Prostate gland (tissue), 2 donors: ENCODE results near the gene BARX2. TPM values are rescaled to one million over a fixed set of nuclear protein-coding genes. Genes with fewer than 3 reads are reported as not detected.

Experiments
- DNase-seq: peaks from one replicate; pipeline ENCODE4 v3.0.0-alpha.2; 2019; ENCODE audit warnings: low spot score
- H3K27ac ChIP-seq, 2 donors: fragments of 200-600 bp; sonication (generic); 2 replicates each; pipeline ENCODE4 v1.5.1; 2017 to 2019
- H3K27me3 ChIP-seq: fragments of 200-600 bp; sonication (generic); replicated peaks from 2 replicates; pipeline ENCODE4 v1.5.1; 2019; ENCODE audit not compliant: insufficient read depth
- H3K36me3 ChIP-seq, 2 donors: fragments of 200-600 bp; sonication (generic); 1 replicate in 1 of 2; 2 replicates in 1 of 2; pipeline versions ENCODE4 v1.5.1 to v1.8.1; 2017 to 2019
- H3K4me1 ChIP-seq: fragments of 200-600 bp; sonication (generic); replicated peaks from 2 replicates; pipeline ENCODE4 v1.5.1; 2019
- H3K4me3 ChIP-seq, 2 donors: fragments of 200-600 bp; sonication (generic); 2 replicates each; pipeline ENCODE4 v1.5.1; 2017 to 2019
- H3K9me3 ChIP-seq: fragments of 200-600 bp; sonication (generic); 2 replicates; pipeline ENCODE4 v1.5.1; 2017
- CTCF ChIP-seq, 4 experiments: fragments of 200-600 bp in 2 of 4; fragments of 450-650 bp in 2 of 4; sonication (generic) in 2 of 4; IDR thresholded peaks; 1 replicate in 3 of 4; 2 replicates in 1 of 4; pipeline ENCODE4 v1.5.1; 2016 to 2019; ENCODE audit warnings: antibody characterized with exemption in 4 of 4, mild to moderate bottlenecking in 2 of 4, moderate library complexity in 2 of 4
- POLR2A ChIP-seq: fragments of 450-650 bp; IDR thresholded peaks from one replicate; pipeline ENCODE4 v1.6.1; 2016; ENCODE audit warnings: antibody characterized with exemption, mild to moderate bottlenecking
- POLR2AphosphoS5 ChIP-seq: sonication (generic); formaldehyde crosslinking; IDR thresholded peaks from one replicate; pipeline ENCODE4 v1.6.1; 2017; ENCODE audit warnings: antibody characterized with exemption
- WGBS: methylation state at CpG from one replicate; pipeline ENCODE4 v1.1.5; 2018; 5-methylcytosine and 5-hydroxymethylcytosine counted together
- intact Hi-C: fragments of 100-400 bp; cut with DNase I; formaldehyde crosslinking; loops from one replicate; pipeline ENCODE4 v1.14.2; 2022
- total RNA-seq, 2 donors: library from RNA; depleted of rRNA; stranded (reverse); fragments of >200 nt; gene quantifications; one replicate each; pipeline ENCODE4 v1.1.0, GENCODE V29; 2016

Gene BARX2
- total RNA-seq, 2 donors from 2014 or later = 3.4 to 5.7 TPM

DNA sequence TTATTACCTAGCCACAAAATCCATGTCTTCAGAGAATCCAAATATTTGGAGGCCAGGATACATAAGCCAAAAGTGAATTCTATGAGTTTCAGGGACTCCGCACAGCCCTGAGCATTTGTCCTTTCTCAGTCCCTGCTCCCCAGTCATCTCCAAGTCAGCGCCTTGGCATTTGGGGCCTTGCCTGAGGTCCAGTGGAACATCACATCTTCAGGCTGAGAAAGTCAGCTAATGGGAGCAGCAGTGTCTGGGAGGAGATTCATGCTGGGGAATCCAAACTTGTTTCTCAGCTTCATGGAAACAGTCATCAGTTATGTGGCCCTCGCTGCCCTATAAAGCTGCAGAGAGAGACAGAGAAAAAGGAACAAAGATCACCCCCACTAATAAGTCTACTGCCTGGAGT lies 70.9 kb downstream of the BARX2 start:
- 90% methylated on average over 3 of the region's 3 CpGs for WGBS
- H3K9me3 ChIP-seq = no peaks in the 10 kb centered on the region

DNA sequence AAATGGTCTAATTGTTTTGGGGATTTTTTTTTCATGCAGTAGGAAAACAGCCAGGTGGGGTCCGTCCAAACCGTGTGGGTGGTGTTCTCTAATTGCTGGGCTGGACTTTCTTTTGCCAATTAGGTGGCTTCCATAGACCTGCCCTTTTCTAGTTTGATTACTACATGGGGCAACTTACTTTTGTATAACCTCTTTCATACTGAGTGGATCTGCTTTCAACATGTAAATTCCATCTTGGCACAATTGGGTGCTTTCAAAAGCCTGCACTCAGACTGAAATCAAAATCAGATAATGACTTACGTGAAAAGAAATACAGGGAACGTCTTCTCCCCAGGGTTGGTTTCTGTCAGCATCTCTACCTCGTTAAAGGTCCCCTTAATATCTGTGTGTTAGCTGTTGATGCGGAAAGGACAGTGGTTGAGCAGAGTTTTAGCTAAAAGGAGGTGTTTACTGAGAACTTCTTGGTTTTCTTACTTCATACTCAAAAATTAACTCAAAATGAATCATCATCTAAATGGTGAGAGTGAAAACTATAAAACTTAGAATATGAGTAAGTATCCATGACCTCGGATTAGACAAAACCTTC lies 72.1 kb downstream of the BARX2 start:
- TF ChIP-seq POLR2AphosphoS5 = no peak
- no peak for TF ChIP-seq POLR2A
- TF ChIP-seq CTCF (IDR thresholded peaks at IDR 0.05) = no peak
- Histone ChIP-seq H3K27ac (no peak overlapping the region), H3K27me3 (no peaks in the 10 kb centered on the region), H3K4me1 (no peaks in the 10 kb centered on the region), H3K4me3 (no peak overlapping the region), H3K9me3 (no peaks in the 10 kb centered on the region), H3K36me3 (no peaks in the 10 kb centered on the region)
- 56% methylated on average over 7 of the region's 7 CpGs for WGBS
- no peak for DNase-seq
- intact Hi-C loops = no loop called here

More for the DNA sequence above, 70.9 kb downstream of the BARX2 start:
- Histone ChIP-seq H3K4me1 (no peaks in the 10 kb centered on the region), H3K36me3 (no peaks in the 10 kb centered on the region), H3K4me3 (no peak overlapping the region), H3K27me3 (no peaks in the 10 kb centered on the region), H3K27ac (no peak overlapping the region)
- no peak for DNase-seq
- no peak for TF ChIP-seq POLR2AphosphoS5
- TF ChIP-seq CTCF (IDR thresholded peaks at IDR 0.05) = no peak
- no peak for TF ChIP-seq POLR2A
- intact Hi-C loops = no loop called here

- intact Hi-C loops = no loop called here
- H3K27ac ChIP-seq = no peak overlapping the region
- no peak overlapping the region for H3K4me3 ChIP-seq
- no peaks in the 10 kb centered on the region for H3K27me3 ChIP-seq
- no peak for DNase-seq
- 82% methylated on average over 5 of the region's 5 CpGs for WGBS
- TF ChIP-seq CTCF (IDR thresholded peaks at IDR 0.05) = no peak
- no peak for TF ChIP-seq POLR2AphosphoS5
- TF ChIP-seq POLR2A = no peak
- H3K9me3 ChIP-seq = no peaks in the 10 kb centered on the region
- no peaks in the 10 kb centered on the region for H3K4me1 ChIP-seq
- no peaks in the 10 kb centered on the region for H3K36me3 ChIP-seq
Observed at GRCh38 chr11:129451524-129451923, 75.9 kb downstream of the BARX2 start.

DNA sequence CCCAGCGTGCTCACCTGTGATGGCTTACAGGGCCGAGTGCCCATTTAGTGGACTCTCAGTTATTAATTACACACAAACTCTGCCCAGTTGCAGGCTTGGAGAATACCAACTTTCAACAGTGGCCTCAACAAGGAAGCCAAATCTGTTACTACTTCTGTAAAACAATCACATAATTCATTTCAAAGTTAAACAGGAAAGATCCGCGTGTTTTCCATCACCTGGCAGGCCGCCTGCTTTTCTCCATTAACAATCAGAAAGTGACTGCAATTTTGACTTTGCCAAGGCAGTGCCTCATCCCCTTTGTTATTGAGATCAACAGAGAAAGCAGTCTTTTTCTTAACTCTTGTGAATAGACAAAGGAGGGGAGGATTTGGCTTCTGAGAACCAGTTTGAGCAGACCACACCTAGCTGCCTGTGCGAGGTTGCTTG lies 77.7 kb downstream of the BARX2 start:
- intact Hi-C loops = no loop called here
- 18% methylated on average over 6 of the region's 6 CpGs for WGBS
- no peak for TF ChIP-seq POLR2A
- no peak for TF ChIP-seq CTCF (IDR thresholded peaks at IDR 0.05)
- TF ChIP-seq POLR2AphosphoS5 = peak; percentile 81
- Histone ChIP-seq H3K9me3 (no peaks in the 10 kb centered on the region), H3K4me1 (peaks cover 11% of the 10 kb centered on the region), H3K4me3 (no peak overlapping the region), H3K27me3 (no peaks in the 10 kb centered on the region), H3K36me3 (no peaks in the 10 kb centered on the region), H3K27ac (no peak overlapping the region)
- DNase-seq = peak; percentile 85

DNA sequence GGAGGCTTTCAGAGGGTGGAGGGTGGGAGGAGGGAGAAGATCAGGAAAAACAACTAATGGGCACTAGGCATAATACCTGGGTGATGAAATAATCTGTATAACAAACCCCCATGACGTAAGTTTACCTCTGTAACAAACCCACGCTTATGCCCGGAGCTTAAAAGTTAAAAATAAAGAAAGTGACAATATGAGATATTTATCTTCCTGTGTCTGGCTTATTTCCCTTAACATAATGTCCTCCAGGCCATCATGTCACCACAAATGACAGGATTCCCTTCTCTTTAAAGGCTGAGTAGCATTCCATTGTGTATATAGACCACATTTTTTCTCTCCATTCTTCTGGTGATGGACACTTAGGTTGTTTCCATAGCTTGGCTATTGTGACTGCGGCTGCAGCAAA lies 79.5 kb downstream of the BARX2 start:
- 78% methylated on average over 4 of the region's 4 CpGs for WGBS
- H3K36me3 ChIP-seq = no peaks in the 10 kb centered on the region

More for the DNA sequence above, 79.5 kb downstream of the BARX2 start:
- peaks cover 16% of the 10 kb centered on the region for H3K4me1 ChIP-seq
- no peak for DNase-seq
- no peaks in the 10 kb centered on the region for H3K27me3 ChIP-seq
- H3K4me3 ChIP-seq = no peak overlapping the region
- intact Hi-C loops = no loop called here
- TF ChIP-seq POLR2A (no peak), POLR2AphosphoS5 (no peak)
- no peak overlapping the region for H3K27ac ChIP-seq
- no peaks in the 10 kb centered on the region for H3K9me3 ChIP-seq
